Measurements from ENCODE around the gene ATXN1.

GRCh38 chr6:16278750-16279149, 482.5 kb downstream of the ATXN1 start:
- TF ChIP-seq EP300 (IDR thresholded peaks at IDR 0.05): no peak
- TF ChIP-seq POLR2A (IDR thresholded peaks at IDR 0.05; ENCODE audit: low read depth): no peak
